ENCODE data around the gene ELOVL1.

DNA sequence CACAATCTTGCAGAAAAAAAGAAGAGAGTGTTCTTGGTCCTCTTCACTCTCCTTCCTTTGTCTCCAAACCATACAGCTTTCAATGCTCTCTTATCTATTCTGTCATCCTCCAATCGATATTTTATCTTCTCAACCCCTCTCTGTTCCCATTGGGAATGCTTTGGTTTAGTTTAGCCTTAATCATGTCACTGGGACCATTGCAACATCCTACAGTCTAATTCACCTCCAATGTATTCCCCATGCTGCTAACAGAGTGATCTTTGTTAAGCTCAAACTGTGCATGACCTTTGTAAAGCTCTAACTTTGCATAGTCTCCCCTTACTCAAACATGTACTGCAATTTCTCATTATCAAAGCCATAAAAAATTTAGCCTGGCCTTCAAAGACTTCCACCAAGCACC, 27.3 kb downstream of the ELOVL1 start:
- TF ChIP-seq, protein P1, sequence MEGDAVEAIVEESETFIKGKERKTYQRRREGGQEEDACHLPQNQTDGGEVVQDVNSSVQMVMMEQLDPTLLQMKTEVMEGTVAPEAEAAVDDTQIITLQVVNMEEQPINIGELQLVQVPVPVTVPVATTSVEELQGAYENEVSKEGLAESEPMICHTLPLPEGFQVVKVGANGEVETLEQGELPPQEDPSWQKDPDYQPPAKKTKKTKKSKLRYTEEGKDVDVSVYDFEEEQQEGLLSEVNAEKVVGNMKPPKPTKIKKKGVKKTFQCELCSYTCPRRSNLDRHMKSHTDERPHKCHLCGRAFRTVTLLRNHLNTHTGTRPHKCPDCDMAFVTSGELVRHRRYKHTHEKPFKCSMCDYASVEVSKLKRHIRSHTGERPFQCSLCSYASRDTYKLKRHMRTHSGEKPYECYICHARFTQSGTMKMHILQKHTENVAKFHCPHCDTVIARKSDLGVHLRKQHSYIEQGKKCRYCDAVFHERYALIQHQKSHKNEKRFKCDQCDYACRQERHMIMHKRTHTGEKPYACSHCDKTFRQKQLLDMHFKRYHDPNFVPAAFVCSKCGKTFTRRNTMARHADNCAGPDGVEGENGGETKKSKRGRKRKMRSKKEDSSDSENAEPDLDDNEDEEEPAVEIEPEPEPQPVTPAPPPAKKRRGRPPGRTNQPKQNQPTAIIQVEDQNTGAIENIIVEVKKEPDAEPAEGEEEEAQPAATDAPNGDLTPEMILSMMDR (optimal IDR thresholded peaks at IDR 0.05 in 1 of 3, IDR thresholded peaks at IDR 0.05 in 1 of 3, conservative IDR thresholded peaks at IDR 0.05 in 1 of 3; ENCODE audit: extremely low read depth in 1 of 3, insufficient read depth in 2 of 3, low read length in 3 of 3): no peak
- no peak for TF ChIP-seq EZH2 (IDR thresholded peaks at IDR 0.05; ENCODE audit: low read length)

Measured in keratinocyte (primary cell).